K562 (cell line): ENCODE measurements around the gene MAGI3. TPM values are rescaled to one million over a fixed set of nuclear protein-coding genes. Genes with fewer than 3 reads are reported as not detected.

ENCODE experiments used
- ATAC-seq: fragments of 200-7000 bp; cut with Tn5 transposase; 3 replicates; pipeline ENCODE4 v1.9.1; 2020; ENCODE audit warnings: moderate library complexity
- BruUV-seq: library from RNA; stranded (reverse); fragments of 400-500 nt; replicated peaks from 2 replicates; lab custom pipeline; 2021; lab: Mats Ljungman, UMichigan
- CTCF ChIA-PET: fragments of 300-600 bp; formaldehyde crosslinking; extraction: SDS; loops from one replicate; lab custom pipeline; 2021; ENCODE audit warnings: low intra/inter-chr PET ratio; lab: Yijun Ruan, JAX
- POLR2A ChIA-PET: fragments of 300-600, 350-650 bp; sonication (Branson Sonifier 250); formaldehyde crosslinking; extraction: SDS; loops from one replicate; lab custom pipeline; 2021; ENCODE audit warnings: antibody characterized with exemption, inconsistent platforms; lab: Yijun Ruan, JAX
- DNase-seq, 4 experiments: peaks; one replicate each; pipeline versions ENCODE4 v3.0.0 to v3.0.0-alpha.2; 2011 to 2018; ENCODE audit warnings: low spot score in 3 of 4, mixed read lengths in 3 of 4; ENCODE audit errors: extremely low read depth in 1 of 4
- FAIRE-seq: peaks from 2 replicates; lab custom pipeline; 2011; peaks lifted over from hg19 to GRCh38; lab: Jason Lieb, UNC
- H2AFZ ChIP-seq: 2 replicates; pipeline ENCODE4 v1.6.0; 2011; ENCODE audit warnings: low read depth, low read length, control low read depth, inconsistent platforms
- H3K27ac ChIP-seq: fragments of 200-600 bp; 3 replicates; pipeline ENCODE4 v1.8.0; 2011; ENCODE audit warnings: low read depth, mild to moderate bottlenecking, control low read depth, inconsistent platforms, low read length, moderate library complexity, mixed read lengths; ENCODE audit errors: extremely low read depth
- H3K27me3 ChIP-seq, 2 experiments: fragments of 300-600 bp in 1 of 2; 2 replicates in 1 of 2; 3 replicates in 1 of 2; pipeline versions ENCODE4 v1.6.0 to v1.8.0; 2011; ENCODE audit warnings: inconsistent platforms in 2 of 2, low read length in 2 of 2, mild to moderate bottlenecking in 1 of 2, mixed read lengths in 1 of 2, moderate library complexity in 1 of 2; ENCODE audit not compliant: control insufficient read depth in 2 of 2, insufficient read depth in 2 of 2
- H3K36me3 ChIP-seq: fragments of 300-600 bp; 3 replicates; pipeline ENCODE4 v1.8.0; 2011; ENCODE audit warnings: mild to moderate bottlenecking, low read length, inconsistent platforms; ENCODE audit not compliant: control insufficient read depth, insufficient read depth
- H3K4me1 ChIP-seq, 2 experiments: fragments of 200-600 bp in 1 of 2; replicated peaks in 1 of 2; 2 replicates in 1 of 2; 3 replicates in 1 of 2; pipeline versions ENCODE4 v1.5.1 to v1.8.0; 2011; ENCODE audit warnings: inconsistent platforms in 2 of 2, low read length in 2 of 2, mild to moderate bottlenecking in 1 of 2, mixed read lengths in 1 of 2, moderate library complexity in 1 of 2; ENCODE audit not compliant: control insufficient read depth in 2 of 2, insufficient read depth in 2 of 2
- H3K4me2 ChIP-seq: 2 replicates; pipeline ENCODE4 v1.6.1; 2011; ENCODE audit warnings: low read length, control low read depth, inconsistent platforms, mixed read lengths; ENCODE audit not compliant: insufficient read depth
- H3K4me3 ChIP-seq: fragments of 200-600 bp; sonication (generic), shearing (Covaris generic); 2 replicates; pipeline ENCODE4 v1.5.1; 2016; ENCODE audit warnings: control low read depth, inconsistent platforms
- H3K79me2 ChIP-seq: fragments of 200-600 bp; 3 replicates; pipeline ENCODE4 v1.8.0; 2011; ENCODE audit warnings: low read length, inconsistent platforms; ENCODE audit not compliant: control insufficient read depth, insufficient read depth
- H3K9ac ChIP-seq, 2 experiments: 2 replicates each; pipeline versions ENCODE4 v1.6.0 to v1.6.1; 2011; ENCODE audit warnings: low read depth in 2 of 2, low read length in 2 of 2, control low read depth in 1 of 2, inconsistent platforms in 1 of 2, mild to moderate bottlenecking in 1 of 2, mixed read lengths in 1 of 2; ENCODE audit not compliant: insufficient read depth in 1 of 2
- H3K9me1 ChIP-seq: one replicate; pipeline ENCODE4 v1.6.0; 2011; ENCODE audit warnings: inconsistent platforms, mild to moderate bottlenecking, low read length, moderate library complexity; ENCODE audit not compliant: control insufficient read depth, insufficient read depth
- H3K9me3 ChIP-seq: replicated peaks from 2 replicates; pipeline ENCODE4 v1.5.1; 2011; ENCODE audit warnings: low read depth, low read length, inconsistent platforms; ENCODE audit not compliant: control insufficient read depth, insufficient read depth
- H4K20me1 ChIP-seq: replicated peaks from 2 replicates; pipeline ENCODE4 v1.6.1; 2011; ENCODE audit warnings: low read length, inconsistent platforms, mixed read lengths; ENCODE audit not compliant: control insufficient read depth, insufficient read depth
- FOSL1 ChIP-seq: fragments of 200-800 bp; sonication (Bioruptor generic); conservative IDR thresholded peaks from 2 replicates; pipeline ENCODE4 v1.6.1; 2016; ENCODE audit warnings: missing genetic modification characterization, missing compliant biosample characterization
- NCOR1 ChIP-seq: fragments of 450-650 bp; IDR thresholded peaks from 2 replicates; pipeline ENCODE4 v1.6.1; 2016; ENCODE audit warnings: mild to moderate bottlenecking, moderate library complexity
- NFE2 ChIP-seq: IDR thresholded peaks from 2 replicates; pipeline ENCODE4 v1.6.1; 2014; ENCODE audit warnings: antibody characterized with exemption, low read depth
- NR3C1 ChIP-seq: sonication (generic); formaldehyde crosslinking; IDR thresholded peaks from 2 replicates; pipeline ENCODE4 v1.8.1; 2022; ENCODE audit warnings: missing genetic modification reagents
- ZNF239 ChIP-seq: fragments of 250-450 bp; sonication (Bioruptor Pico); IDR thresholded peaks from 2 replicates; pipeline ENCODE4 v1.4.0; 2020; ENCODE audit warnings: mild to moderate bottlenecking
- WGBS: fragments of 100-300 bp; shearing (Covaris generic); methylation state at CpG from one replicate; pipeline ENCODE4 v1.1.6; 2016; ENCODE audit warnings: low coverage, mixed read lengths; ENCODE audit not compliant: insufficient coverage; ENCODE audit errors: missing lambda C conversion rate; 5-methylcytosine and 5-hydroxymethylcytosine counted together
- in situ Hi-C: fragments of 300-500 bp; cut with MboI; formaldehyde crosslinking; loops from 4 replicates; pipeline ENCODE4 v1.15.0; 2018; ENCODE audit warnings: inconsistent platforms, mixed read lengths
- intact Hi-C: fragments of 100-400 bp; cut with micrococcal nuclease; formaldehyde crosslinking; loops from 2 replicates; pipeline ENCODE4 v1.14.2; 2022
- polyA plus RNA-seq, 8 experiments: library from polyadenylated mRNA; depleted of rRNA in 4 of 8; stranded (reverse) in 5 of 8; unstranded in 3 of 8; fragments of >200 nt; fragmentation: Nextera tagmentation in 2 of 8; fragmentation: Illumina TruSeq in 1 of 8; extraction: Ambion mirVana in 2 of 8; extraction: Trizol in 1 of 8; gene quantifications; 2 replicates each; pipeline versions ENCODE4 v1.2.1 to v1.2.3, GENCODE V29; 2011 to 2014; ENCODE audit warnings: inconsistent platforms in 1 of 8, missing spikeins in 1 of 8
- total RNA-seq, 7 experiments: library from RNA; depleted of rRNA in 6 of 7; stranded (reverse); fragments of >200 nt in 6 of 7; fragmentation: Illumina TruSeq in 2 of 7; extraction: Trizol in 2 of 7; gene quantifications; 2 replicates each; pipeline versions ENCODE4 v1.2.1 to v1.2.3, GENCODE V29; 2011 to 2021; ENCODE audit warnings: low replicate concordance in 1 of 7
- TF ChIP-seq, protein P1 (sequence below): IDR thresholded peaks from 2 replicates; pipeline ENCODE4 v1.6.1; 2016; ENCODE audit warnings: missing genetic modification characterization, missing compliant biosample characterization
- TF ChIP-seq, protein P2 (sequence below): fragments of 250-450 bp; sonication (Bioruptor Pico); IDR thresholded peaks from 2 replicates; pipeline ENCODE4 v1.9.0; 2021; ENCODE audit warnings: mild to moderate bottlenecking, inconsistent platforms
- TF ChIP-seq, protein P3 (sequence below): fragments of 450-650 bp; IDR thresholded peaks from 2 replicates; pipeline ENCODE4 v1.6.1; 2017; ENCODE audit warnings: antibody characterized with exemption, mild to moderate bottlenecking

The MAGI3 gene
- total and polyA plus RNA-seq, 9 of the 15 experiments (the other 6 are each of a cell fraction or from before 2014, with no cell fraction given): 1.0 to 8.6 (median 5.5) TPM

DNA sequence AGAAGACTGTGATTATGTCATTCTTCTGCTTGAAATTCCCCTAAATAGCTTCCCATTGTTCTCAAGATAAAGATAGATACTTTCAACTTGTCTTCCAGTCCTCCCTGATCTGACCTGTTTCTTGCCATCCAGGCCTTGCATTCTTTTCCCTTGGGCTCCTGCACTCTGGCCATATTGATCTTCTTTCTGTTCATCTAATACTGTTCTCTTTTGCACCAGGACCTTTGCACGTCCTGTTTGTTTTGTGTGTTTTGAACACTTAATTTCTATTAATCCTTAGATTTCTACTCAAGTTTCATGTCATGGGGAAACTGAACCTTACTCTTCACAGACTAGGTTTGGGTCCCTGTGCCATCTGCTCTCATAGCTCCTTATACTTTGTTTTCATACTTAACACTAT lies 65.1 kb downstream of the MAGI3 start (continued):
- TF ChIP-seq, protein P1, sequence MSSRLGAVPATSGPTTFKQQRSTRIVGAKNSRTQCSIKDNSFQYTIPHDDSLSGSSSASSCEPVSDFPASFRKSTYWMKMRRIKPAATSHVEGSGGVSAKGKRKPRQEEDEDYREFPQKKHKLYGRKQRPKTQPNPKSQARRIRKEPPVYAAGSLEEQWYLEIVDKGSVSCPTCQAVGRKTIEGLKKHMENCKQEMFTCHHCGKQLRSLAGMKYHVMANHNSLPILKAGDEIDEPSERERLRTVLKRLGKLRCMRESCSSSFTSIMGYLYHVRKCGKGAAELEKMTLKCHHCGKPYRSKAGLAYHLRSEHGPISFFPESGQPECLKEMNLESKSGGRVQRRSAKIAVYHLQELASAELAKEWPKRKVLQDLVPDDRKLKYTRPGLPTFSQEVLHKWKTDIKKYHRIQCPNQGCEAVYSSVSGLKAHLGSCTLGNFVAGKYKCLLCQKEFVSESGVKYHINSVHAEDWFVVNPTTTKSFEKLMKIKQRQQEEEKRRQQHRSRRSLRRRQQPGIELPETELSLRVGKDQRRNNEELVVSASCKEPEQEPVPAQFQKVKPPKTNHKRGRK (tag): no peak
- no peak for TF ChIP-seq NCOR1

DNA sequence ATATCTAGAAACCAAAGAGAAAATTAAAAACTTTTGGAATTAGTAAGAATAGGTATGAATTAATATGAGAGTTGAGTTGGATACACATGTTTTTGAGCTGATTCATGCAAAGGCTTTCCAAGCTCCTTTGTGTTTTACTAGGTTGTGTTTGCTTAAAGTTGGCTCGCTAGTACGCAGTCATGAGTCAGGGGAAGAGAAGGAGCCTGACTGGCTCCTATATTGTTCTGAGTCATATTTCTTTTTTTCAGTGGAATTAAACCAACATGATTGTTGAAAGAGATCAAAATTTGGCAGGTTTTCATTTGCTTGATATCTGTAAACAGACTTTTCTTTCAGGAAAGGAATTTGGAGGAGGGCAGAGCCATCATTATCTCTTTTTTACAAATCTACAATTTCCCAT lies 66.7 kb downstream of the MAGI3 start:
- no peaks in the 10 kb centered on the region for H3K9me1 ChIP-seq
- H3K27ac ChIP-seq: no peak overlapping the region
- FAIRE-seq: no peak
- H3K4me2 ChIP-seq: no peak overlapping the region
- H3K79me2 ChIP-seq: no peaks in the 10 kb centered on the region
- no peaks in the 10 kb centered on the region; a peak in 1 of 5 replicates for H3K27me3 ChIP-seq
- CTCF ChIA-PET: no interaction called here
- no peaks in the 10 kb centered on the region for H4K20me1 ChIP-seq
- TF ChIP-seq, protein P2, sequence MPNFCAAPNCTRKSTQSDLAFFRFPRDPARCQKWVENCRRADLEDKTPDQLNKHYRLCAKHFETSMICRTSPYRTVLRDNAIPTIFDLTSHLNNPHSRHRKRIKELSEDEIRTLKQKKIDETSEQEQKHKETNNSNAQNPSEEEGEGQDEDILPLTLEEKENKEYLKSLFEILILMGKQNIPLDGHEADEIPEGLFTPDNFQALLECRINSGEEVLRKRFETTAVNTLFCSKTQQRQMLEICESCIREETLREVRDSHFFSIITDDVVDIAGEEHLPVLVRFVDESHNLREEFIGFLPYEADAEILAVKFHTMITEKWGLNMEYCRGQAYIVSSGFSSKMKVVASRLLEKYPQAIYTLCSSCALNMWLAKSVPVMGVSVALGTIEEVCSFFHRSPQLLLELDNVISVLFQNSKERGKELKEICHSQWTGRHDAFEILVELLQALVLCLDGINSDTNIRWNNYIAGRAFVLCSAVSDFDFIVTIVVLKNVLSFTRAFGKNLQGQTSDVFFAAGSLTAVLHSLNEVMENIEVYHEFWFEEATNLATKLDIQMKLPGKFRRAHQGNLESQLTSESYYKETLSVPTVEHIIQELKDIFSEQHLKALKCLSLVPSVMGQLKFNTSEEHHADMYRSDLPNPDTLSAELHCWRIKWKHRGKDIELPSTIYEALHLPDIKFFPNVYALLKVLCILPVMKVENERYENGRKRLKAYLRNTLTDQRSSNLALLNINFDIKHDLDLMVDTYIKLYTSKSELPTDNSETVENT (CRISPR knock-in tag): no peak
- no peak for TF ChIP-seq ZNF239 (CRISPR knock-in tag)
- no peak for TF ChIP-seq NR3C1 (CRISPR knock-in tag)
- TF ChIP-seq, protein P3, sequence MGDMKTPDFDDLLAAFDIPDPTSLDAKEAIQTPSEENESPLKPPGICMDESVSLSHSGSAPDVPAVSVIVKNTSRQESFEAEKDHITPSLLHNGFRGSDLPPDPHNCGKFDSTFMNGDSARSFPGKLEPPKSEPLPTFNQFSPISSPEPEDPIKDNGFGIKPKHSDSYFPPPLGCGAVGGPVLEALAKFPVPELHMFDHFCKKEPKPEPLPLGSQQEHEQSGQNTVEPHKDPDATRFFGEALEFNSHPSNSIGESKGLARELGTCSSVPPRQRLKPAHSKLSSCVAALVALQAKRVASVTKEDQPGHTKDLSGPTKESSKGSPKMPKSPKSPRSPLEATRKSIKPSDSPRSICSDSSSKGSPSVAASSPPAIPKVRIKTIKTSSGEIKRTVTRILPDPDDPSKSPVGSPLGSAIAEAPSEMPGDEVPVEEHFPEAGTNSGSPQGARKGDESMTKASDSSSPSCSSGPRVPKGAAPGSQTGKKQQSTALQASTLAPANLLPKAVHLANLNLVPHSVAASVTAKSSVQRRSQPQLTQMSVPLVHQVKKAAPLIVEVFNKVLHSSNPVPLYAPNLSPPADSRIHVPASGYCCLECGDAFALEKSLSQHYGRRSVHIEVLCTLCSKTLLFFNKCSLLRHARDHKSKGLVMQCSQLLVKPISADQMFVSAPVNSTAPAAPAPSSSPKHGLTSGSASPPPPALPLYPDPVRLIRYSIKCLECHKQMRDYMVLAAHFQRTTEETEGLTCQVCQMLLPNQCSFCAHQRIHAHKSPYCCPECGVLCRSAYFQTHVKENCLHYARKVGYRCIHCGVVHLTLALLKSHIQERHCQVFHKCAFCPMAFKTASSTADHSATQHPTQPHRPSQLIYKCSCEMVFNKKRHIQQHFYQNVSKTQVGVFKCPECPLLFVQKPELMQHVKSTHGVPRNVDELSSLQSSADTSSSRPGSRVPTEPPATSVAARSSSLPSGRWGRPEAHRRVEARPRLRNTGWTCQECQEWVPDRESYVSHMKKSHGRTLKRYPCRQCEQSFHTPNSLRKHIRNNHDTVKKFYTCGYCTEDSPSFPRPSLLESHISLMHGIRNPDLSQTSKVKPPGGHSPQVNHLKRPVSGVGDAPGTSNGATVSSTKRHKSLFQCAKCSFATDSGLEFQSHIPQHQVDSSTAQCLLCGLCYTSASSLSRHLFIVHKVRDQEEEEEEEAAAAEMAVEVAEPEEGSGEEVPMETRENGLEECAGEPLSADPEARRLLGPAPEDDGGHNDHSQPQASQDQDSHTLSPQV: no peak
- peak; percentile 47; the same call in 1 of the 2 replicates for TF ChIP-seq FOSL1 (tag)
- 0 out of 2 replicates have a peak, but pooled peaks have one; percentile 8 for TF ChIP-seq NFE2
- no peak overlapping the region for H3K9ac ChIP-seq
- WGBS: 5% methylated on average over 2 of the region's 2 CpGs
- BruUV-seq: no TSS peak
- no peak for ATAC-seq
- no peaks in the 10 kb centered on the region for H3K36me3 ChIP-seq
- no peaks in the 10 kb centered on the region for H3K9me3 ChIP-seq
- H3K4me1 ChIP-seq: no peaks in the 10 kb centered on the region
- H2AFZ ChIP-seq: no peak overlapping the region
- POLR2A ChIA-PET: interaction anchor here (0.6 kb wide), 2 partner anchors 197 to 524 kb away, joined by 3 read pairs; no protein-coding TSS in a partner anchor
- intact Hi-C loops: no loop called here
- peak in 1 of 4 experiments; percentile 9 for DNase-seq
- in situ Hi-C loops: loop anchor here (10.0 kb wide), 1 partner anchor 312 kb away; no protein-coding TSS in a partner anchor
- H3K4me3 ChIP-seq: no peak overlapping the region
